ENCODE measurements around the gene ACSF3.

Gene ACSF3

GRCh38 chr16:89052191-89052889, 41.3 kb upstream of the ACSF3 start:
- no peak for DNase-seq (ENCODE audit: low read depth)
- TF ChIP-seq CTCF (conservative IDR thresholded peaks at IDR 0.05; ENCODE audit: low read depth, low read length): no peak
- no peak overlapping the region for H3K4me3 ChIP-seq (ENCODE audit: low read depth, low read length)

GRCh38 chr16:89052890-89053724, 40.5 kb upstream of the ACSF3 start:
- DNase-seq (ENCODE audit: low read depth): no peak
- no peak overlapping the region for H3K4me3 ChIP-seq (ENCODE audit: low read depth, low read length)
- no peak for TF ChIP-seq CTCF (conservative IDR thresholded peaks at IDR 0.05; ENCODE audit: low read depth, low read length)

GRCh38 chr16:89053725-89054029, 40.0 kb upstream of the ACSF3 start:
- H3K4me3 ChIP-seq (ENCODE audit: low read depth, low read length): no peak overlapping the region
- no peak for TF ChIP-seq CTCF (conservative IDR thresholded peaks at IDR 0.05; ENCODE audit: low read depth, low read length)
- DNase-seq (ENCODE audit: low read depth): no peak

- H3K4me3 ChIP-seq (ENCODE audit: low read depth, low read length): no peak overlapping the region
- TF ChIP-seq CTCF (conservative IDR thresholded peaks at IDR 0.05; ENCODE audit: low read depth, low read length): no peak
- no peak for DNase-seq (ENCODE audit: low read depth)
Observed at GRCh38 chr16:89054261-89054661, 39.4 kb upstream of the ACSF3 start.

- no peak overlapping the region for H3K4me3 ChIP-seq (ENCODE audit: low read depth, low read length)
- TF ChIP-seq CTCF (conservative IDR thresholded peaks at IDR 0.05; ENCODE audit: low read depth, low read length): no peak
- DNase-seq (ENCODE audit: low read depth): no peak
Observed at GRCh38 chr16:89054714-89055113, 38.9 kb upstream of the ACSF3 start.

GRCh38 chr16:89055313-89055712, 38.3 kb upstream of the ACSF3 start:
- DNase-seq (ENCODE audit: low read depth): no peak
- no peak for TF ChIP-seq CTCF (conservative IDR thresholded peaks at IDR 0.05; ENCODE audit: low read depth, low read length)
- no peak overlapping the region for H3K4me3 ChIP-seq (ENCODE audit: low read depth, low read length)
